Measurements from ENCODE around the gene SEC22A.
"Not testable (repeated sequence)": the region's sequence is repeated elsewhere in the genome, so short reads cannot be mapped to it uniquely, and the experiment has no call there.

SEC22A gene

DNA sequence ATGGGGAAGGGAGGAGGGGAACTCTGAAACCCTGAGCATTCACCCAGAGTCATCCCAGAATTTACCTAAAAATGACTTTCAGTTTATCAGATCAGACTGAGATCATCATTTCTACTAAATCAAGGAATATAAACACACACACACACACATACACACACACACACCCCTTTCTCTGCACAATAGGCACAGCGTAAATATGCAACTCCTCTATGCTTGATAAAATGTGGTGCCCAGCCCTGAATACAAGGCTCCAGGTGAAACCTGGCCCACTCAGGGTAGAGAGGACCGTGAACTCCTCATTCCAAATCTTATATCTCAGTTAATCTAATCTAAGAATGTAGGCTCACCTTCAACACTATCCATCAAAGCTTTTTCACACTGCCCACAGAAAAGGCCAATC is 31.8 kb upstream of the SEC22A start:
- in situ Hi-C loops (cut with HindIII; ENCODE audit: low sequenced_read_pairs), result no loop called here

DNA sequence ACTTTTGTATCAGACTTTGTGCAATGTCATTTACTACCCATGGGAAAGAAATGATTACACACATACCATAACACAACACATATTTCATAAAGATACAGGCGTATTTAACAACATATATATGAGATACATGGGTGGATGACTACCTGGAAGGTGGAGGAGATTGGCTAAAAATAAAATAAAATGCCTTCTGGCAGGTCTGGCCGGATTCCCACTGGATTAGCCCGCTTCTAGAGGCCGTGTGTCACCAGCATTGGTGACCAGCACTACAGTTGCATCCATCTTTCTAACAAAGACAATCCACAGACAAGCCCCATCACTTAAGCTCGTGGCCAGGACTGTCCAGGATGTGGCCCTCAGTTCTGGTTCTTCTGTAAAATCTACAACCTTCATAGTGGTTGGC is 21.0 kb upstream of the SEC22A start:
- in situ Hi-C loops (cut with HindIII; ENCODE audit: low sequenced_read_pairs), result loop anchor here (5.0 kb wide), 1 partner anchor 53 kb away; no protein-coding TSS in a partner anchor

DNA sequence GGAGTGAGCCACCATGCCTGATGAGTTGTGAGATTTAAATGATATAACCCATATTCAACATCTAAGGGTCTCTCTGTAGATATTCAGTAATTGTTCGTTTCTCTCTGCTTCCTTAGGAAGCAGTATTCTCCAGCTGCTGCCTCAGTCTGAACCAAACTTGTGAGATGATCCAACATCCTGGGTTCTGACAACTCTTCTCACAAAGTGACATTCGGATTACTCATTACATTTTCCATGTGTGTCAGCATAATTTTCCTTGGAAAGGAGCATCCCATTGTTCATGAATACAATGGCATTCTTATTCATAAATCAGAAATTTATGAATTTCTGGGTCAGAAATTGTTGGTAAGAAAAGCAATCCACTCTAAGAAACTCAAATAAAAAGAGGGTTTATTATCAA is 15.0 kb upstream of the SEC22A start:
- in situ Hi-C loops (cut with HindIII; ENCODE audit: low sequenced_read_pairs), result no loop called here

DNA sequence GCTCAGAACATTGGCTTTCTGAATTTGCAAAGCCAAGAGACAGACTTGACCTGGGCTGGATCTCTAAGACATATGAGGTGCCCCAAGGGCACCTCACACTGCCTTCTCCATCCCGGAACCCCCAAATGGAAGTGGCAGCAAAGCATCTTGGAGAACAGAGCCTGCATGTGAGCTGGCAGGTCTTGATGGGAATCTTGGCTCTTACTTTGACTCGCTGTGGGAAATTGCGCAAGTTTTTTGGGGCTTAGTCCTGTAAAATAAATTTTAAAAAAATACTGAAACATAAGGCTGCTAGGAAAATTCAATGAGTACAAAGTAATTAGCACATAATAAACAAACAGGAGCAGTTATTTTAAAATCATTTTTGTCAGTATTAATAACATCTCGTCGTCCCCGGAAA is 13.7 kb upstream of the SEC22A start:
- in situ Hi-C loops (cut with HindIII; ENCODE audit: low sequenced_read_pairs), result no loop called here

DNA sequence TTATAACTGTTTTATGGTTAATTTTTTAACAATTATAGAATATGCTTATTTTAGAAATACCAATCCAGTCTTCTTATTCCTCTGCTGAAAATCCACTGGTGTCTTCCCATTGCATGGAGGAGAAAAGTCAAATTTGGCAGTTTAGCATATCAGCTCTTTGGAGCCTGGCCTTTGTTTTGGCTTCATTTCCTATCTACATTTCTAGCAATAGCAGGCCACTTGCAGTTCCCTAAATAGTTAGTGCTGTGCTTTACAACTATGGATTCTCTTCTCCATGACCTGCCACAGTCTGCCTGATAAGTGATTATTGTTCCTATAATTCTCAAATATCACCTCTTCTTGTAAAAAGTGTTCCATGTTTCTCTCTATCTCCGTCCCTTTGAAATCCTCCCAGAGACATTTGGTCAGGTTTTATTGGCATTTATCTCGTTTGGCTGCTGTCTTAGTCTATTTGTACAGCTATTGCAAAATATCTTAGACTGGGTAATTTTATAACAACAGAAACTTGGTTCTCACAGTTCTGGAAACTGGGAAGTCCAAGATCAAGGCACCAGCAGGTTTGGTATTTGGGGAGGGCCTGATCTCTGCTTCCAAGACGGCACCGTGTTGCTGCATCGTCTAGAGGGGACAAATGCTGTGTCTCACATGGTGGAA is 8.2 kb upstream of the SEC22A start:
- in situ Hi-C loops (cut with HindIII; ENCODE audit: low sequenced_read_pairs), result no loop called here

DNA sequence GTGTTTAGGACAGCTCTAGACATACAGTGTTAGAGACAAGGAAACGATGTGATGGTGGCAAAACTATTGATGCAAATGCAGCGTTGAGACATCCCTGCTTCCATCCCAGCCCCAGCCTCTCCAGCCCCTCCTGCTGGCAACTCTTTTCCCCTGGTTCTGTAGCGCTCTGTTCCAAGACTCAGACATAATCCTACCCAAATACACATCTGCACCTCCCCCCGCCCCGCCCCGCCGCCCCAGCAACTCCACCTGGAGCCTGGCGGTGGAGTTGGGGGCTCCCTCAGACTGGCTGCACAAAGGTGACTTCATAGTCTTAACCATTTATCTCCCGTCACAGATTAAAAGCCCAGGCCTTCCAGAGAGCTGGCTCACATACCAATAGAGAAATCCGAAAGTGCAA is 7.2 kb upstream of the SEC22A start:
- in situ Hi-C loops (cut with HindIII; ENCODE audit: low sequenced_read_pairs), result no loop called here

DNA sequence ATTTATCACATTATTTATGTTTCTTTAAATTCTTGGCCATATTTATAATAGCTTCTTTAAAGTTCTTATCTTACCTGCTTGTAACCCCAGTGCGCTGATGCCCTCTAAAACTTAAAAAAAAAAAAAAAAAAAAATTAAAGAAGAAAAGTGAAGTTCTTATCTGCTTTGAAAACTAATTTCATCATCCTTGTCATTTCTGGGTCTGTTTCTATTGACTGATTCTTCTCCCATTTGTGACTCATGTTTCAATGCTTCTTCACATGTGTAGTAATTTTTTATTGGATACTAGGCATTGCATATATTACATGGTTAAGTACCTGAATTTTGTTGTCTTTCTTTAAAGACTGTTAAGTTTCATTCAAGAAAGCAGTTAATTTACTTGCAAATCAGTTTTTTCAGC is 3.4 kb upstream of the SEC22A start:
- in situ Hi-C loops (cut with HindIII; ENCODE audit: low sequenced_read_pairs), result no loop called here

DNA sequence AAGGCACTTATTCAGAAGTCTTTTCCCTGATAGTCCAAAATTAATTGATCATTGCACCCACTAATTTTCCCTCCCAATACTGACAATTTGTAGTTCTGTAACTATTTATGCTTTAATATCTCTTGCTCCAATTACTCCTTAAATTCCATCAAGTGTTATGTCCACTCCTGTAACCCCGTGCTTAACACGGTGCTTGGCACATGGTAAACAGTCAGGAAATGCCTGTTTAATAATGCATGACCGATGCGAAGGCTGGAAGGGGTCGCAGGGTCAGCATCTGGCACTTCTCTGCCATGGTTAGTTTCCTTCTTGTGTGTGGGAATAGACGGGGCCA is 553 bp upstream of the SEC22A start:
- in situ Hi-C loops (cut with HindIII; ENCODE audit: low sequenced_read_pairs), result no loop called here

DNA sequence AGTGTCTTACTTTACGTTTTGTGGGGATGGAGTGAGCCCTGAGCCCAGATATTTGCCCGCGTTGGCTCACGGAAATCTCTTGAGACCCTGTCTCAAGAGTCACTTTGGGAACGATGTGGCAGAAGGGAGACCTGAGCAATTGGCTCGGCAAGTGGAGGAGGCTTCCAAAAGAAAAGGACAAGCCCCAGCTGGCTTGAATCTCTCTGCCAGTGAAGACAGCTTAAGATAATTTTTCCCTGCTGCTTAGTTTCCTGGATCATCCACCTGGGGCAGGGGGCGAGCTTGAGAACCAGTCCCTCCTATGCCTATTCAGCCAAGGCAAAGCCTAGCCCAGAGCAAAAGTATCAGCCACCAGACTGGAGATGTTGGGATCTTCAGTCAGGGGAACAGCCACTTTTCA is 708 bp downstream of the SEC22A start:
- in situ Hi-C loops (cut with HindIII; ENCODE audit: low sequenced_read_pairs), result no loop called here

DNA sequence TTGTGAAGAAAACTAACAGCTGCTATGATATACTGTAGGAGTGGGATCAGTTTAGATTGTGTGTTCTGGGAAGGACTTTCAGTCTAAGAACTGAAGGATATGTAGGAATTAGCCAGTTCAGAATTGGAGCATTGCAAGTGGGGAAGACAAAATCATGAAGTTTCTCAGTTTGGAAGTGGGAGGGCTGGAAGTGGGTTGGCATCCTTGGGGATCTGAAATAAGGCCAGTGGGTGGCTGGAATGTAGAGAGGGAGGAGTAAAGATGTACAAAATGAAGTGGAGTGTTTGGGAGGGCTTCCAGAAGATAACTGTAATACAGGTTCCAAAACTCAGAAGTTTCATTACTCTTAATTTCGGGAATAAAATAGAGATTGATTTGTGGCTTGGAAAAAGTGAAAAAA is 17.2 kb downstream of the SEC22A start:
- in situ Hi-C loops (cut with HindIII; ENCODE audit: low sequenced_read_pairs), result no loop called here

DNA sequence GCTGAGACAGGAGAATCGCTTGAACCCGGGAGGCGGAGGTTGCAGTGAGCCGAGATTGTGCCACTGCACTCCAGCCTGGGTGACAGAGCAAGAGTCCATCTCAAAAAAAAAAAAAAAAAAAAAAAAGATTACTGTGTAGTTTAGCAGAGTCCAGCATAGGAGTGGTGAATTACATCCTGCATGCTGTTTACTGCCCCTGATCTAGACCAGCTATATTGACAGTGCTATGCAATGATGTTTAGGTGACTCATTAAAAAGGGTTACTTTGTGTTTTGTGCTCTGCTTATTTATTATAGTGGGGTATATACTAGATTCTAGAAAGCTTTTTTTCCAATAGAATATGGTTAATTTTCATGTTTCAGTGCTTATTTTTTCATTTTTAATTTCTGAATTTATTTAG is 19.6 kb downstream of the SEC22A start:
- in situ Hi-C loops (cut with HindIII; ENCODE audit: low sequenced_read_pairs), result not testable (repeated sequence)

DNA sequence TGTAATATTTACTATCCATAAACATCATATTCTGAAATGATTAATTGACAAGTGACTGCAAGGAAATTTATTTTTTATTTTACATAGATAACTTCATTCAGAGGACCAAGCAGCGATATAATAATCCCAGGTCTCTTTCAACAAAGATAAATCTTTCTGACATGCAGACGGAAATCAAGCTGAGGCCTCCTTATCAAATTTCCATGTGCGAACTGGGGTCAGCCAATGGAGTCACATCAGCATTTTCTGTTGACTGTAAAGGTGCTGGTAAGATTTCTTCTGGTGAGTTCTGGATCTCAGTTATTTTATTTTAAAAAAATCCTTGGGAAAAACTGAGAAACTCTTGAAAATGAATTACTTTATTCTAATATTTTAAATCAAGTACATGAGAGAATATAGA is 23.3 kb downstream of the SEC22A start:
- in situ Hi-C loops (cut with HindIII; ENCODE audit: low sequenced_read_pairs), result no loop called here

DNA sequence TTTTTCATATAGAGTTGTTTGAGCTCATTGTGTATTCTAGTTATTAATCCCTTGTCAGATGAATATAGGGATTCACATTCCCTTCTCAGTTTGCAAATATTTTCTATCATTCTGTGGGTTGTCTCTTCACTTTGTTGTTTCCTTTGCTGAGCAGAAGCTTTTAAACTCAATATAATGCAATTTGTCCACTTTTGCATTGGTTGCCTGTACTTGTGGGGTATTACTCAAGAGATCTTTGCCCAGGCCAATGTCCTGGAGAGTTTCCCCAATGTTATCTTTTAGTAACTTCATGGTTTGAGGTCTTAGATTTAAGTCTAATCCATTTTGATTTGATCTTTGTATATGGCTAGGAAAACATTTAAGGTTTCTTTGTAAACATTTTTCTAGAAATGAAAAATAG is 24.8 kb downstream of the SEC22A start:
- in situ Hi-C loops (cut with HindIII; ENCODE audit: low sequenced_read_pairs), result no loop called here

DNA sequence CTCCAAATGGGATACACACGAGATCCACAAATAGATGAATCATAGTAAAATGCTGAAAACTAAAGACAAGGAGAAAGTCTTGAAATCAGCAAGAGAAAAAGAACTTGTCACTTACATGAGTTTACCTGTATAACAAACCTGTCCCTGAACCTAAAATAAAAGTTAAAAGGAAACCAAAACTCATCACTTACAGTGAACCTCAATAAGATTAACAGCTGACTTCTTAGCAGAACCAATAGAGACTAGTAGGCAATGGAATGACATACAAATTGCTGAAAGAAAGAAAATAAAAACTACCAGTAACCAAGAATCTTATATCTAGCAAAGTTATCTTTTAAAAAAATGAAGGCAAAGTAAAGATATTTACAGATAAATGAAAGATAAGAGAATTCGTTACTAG is 27.4 kb downstream of the SEC22A start:
- in situ Hi-C loops (cut with HindIII; ENCODE audit: low sequenced_read_pairs), result no loop called here

DNA sequence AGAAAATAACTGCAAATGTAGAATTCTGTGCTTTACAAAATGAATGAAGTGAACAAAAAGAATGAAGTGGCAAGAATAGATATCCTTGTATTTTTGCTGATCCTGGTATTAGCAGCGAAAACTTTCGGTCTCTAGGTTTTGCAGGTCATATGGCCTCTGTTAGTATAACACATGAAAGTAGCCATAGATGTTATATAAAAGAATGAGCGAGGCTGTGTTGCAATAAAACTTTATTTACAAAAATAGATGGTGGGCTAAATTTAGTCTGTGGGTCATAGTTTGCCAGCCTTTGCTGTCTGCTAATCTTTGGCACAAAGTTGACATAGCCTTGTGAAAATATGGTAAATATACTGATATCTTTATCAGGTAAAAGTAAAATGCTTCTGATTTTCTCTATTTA is 35.2 kb downstream of the SEC22A start:
- in situ Hi-C loops (cut with HindIII; ENCODE audit: low sequenced_read_pairs), result no loop called here

DNA sequence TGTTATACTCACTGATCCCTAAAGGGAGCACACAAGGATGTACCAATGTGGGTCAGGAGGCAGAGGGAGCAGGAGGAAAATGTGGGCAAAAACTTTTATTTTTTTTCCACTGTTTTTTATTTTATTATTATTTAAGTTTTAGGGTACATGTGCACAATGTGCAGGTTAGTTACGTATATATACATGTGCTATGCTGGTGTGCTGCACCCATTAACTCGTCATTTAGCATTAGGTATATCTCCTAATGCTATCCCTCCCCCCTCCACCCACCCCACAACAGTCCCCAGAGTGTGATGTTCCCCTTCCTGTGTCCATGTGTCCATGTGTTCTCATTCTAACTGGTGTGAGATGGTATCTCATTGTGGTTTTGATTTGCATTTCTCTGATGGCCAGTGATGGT is 37.4 kb downstream of the SEC22A start:
- in situ Hi-C loops (cut with HindIII; ENCODE audit: low sequenced_read_pairs), result not testable (repeated sequence)

DNA sequence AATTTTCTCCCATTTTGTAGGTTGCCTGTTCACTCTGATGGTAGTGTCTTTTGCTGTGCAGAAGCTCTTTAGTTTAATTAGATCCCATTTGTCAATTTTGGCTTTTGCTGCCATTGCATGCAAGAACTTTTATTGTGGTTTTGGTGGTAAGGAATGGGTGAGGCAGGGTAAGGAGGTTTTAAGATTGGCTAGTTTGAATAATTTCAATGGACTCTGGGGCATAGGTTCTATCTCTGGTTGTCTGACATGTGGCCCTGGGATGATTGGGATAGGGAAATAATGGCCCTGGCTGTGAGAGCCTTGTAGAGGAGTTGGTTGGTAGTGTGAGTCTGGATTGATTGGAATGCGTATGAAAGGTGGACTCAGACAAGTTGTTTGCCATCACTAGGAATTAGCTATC is 38.0 kb downstream of the SEC22A start:
- in situ Hi-C loops (cut with HindIII; ENCODE audit: low sequenced_read_pairs), result loop anchor here (10.0 kb wide), 1 partner anchor 355 kb away; no protein-coding TSS in a partner anchor

DNA sequence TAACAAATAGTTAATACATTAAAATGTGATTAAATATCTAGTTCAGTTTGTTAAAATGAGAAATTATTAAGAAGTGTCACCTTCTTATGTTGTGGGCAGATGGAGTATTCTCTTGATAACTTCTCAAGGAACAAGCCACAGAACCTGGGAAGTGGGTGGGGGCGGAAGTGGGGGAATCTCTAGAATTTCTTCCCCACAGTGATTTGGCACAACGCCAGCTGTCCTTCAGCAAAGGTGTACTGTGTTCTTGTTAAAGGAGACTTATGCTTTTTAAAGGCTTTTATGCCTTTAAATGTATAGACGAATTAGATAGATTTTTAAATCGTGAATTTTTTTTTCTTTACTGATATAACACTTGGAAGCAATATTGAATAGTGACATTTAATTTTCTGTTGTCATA is 42.4 kb downstream of the SEC22A start:
- in situ Hi-C loops (cut with HindIII; ENCODE audit: low sequenced_read_pairs), result loop anchor here (10.0 kb wide), 1 partner anchor 359 kb away; no protein-coding TSS in a partner anchor

DNA sequence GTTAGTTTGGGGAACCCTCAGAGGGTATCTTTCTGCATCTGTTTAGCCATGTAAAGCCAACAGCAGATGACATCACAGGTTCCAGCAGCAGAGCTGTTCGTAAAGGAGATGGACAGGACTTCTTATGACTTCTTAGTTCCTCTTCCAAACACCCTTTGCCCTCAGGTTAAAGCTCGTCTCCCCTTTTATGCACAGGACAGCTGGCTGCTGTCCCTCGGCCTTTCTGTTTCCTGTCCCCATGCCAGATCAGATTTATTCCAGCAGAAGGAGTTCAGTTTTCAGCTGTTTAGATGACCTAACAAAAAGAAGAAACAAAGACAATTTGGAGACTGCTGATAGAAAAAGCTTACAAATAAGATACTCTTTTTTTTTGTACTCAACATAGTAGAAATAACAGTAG is 45.1 kb downstream of the SEC22A start:
- in situ Hi-C loops (cut with HindIII; ENCODE audit: low sequenced_read_pairs), result loop anchor here (5.0 to 10.0 kb wide), 2 partner anchors 35 to 362 kb away; no protein-coding TSS in a partner anchor

DNA sequence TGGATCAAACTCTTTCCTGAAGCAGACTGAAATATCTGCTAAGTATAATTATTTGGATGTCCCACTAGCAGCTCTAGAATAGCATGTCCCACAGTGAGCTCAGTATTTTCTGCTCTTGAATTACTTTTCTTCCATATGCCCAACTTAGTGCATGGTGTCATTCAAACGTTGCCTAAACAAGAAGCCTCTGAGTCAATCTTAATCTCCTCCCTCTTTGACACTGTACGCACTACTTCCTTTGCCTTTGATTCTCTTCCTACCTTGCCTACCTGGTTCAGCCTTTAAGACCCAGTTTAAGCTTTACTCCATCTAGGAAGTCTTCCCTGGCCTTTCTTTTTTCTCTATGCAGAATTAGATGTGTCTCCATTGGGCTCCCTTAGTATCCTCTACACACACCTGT is 54.5 kb downstream of the SEC22A start:
- in situ Hi-C loops (cut with HindIII; ENCODE audit: low sequenced_read_pairs), result no loop called here

DNA sequence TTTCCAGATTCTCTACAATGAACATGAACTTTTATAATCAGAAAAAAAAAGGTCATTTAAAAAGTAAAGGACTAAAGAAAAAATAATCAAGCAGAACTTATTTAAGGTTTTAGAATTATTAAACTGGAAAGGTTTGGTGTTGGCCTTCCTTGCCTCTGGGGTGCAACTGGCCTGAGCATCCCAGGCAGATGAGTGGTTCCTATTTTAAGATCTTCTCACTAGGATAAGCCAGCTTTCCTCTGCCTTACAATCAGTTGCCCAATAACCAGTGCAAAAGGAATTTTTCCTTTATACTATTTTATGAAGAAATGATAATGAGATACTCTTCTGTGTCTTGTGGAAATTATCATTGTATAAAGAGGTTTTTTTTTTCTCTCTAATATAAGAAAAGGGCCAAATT is 56.6 kb downstream of the SEC22A start:
- in situ Hi-C loops (cut with HindIII; ENCODE audit: low sequenced_read_pairs), result no loop called here

DNA sequence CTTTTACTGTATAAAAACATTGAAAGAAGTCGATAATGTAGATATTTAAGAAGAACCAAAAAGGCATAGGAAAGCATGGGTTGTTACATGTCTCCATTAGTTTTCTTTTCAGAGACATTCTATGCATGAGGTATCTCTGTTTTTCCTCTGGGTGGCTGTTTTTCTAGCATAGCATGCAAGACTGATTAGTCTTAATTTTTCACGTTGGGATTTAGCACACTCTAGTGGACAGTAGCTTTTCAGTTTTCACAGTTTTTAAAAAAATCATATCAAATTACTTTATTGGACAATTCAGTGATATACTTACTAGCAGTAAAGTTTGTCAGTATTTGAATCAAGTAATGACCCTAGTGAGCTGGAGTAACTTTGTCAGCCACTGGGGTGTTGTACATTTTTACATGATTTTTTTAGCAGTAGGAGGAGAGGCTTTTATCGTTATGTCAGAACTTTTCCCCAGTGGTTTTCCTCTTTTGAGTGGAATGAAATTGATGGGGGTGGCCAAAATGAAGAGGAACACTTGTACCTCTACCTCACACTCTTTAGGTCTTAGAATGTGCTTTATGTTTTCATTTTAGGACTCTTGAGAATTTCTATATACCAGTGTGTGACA is 57.2 kb downstream of the SEC22A start:
- in situ Hi-C loops (cut with HindIII; ENCODE audit: low sequenced_read_pairs), result no loop called here

DNA sequence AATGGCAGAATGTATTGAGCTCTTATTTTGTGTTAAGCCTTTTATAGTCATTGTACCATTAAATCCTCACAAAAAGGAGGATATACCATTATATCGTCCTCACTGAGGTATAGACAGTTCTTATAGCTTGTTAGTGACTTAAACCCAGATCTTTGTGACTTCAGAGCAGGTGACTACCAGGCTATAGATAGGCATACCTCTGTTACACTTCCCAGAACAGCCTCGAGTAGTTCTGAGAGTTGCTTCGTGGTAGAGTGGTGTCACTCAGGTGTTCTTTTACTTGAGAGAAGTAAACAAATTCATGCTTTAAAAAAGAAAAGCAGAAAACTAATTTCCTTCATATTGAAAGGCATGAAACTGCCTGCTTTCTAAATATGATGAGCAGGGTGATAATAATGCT is 59.9 kb downstream of the SEC22A start:
- in situ Hi-C loops (cut with HindIII; ENCODE audit: low sequenced_read_pairs), result no loop called here
